T-helper 1 cell (primary cell): ENCODE measurements around the gene GRIA3.

ENCODE experiments used
- DNase-seq, 5 donors: peaks; one replicate each; pipeline ENCODE4 v3.0.0-alpha.2; 2012 to 2020

The GRIA3 gene

GRCh38 chrX:123199338-123199737 lies 15.3 kb downstream of the GRIA3 start:
- no peak for DNase-seq

DNA sequence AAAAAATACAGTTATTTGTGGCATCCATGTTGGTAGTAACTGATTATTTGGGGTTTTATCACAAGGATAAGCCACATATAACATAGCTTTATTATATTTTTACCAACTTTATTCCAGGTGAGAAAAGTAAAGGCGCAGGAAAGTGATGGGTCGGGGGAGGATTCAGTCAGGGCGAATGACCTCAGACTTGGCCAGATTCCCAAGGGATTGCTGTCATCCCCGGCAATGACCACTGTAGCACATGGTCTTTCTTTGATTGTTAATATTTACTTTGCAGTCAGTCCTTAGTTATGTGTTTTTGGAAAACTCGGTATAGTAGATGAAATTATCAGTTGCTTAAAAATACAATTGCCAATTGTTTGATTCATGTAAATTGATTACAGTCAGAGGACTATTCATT lies 17.6 kb downstream of the GRIA3 start:
- DNase-seq = no peak

DNA sequence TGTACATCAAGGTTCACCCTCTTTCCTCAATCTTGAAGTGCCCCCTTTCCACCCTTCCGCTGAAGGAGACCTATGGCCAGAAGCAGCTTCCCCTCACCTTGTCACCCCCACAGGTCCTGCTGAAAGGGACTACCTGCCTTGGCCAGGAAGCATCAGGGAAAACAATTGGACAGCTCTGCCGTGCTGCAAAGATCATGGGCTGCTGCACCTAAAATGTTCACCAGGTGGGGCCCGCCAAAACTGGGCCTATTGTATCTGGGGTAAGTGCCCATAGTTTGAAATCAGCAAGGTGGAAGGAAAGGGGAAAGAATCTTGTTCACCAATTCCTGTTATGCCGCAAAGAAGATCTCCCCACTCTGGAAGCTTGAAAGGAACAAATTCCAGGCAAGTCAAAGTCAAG lies 18.4 kb downstream of the GRIA3 start:
- no peak for DNase-seq

DNA sequence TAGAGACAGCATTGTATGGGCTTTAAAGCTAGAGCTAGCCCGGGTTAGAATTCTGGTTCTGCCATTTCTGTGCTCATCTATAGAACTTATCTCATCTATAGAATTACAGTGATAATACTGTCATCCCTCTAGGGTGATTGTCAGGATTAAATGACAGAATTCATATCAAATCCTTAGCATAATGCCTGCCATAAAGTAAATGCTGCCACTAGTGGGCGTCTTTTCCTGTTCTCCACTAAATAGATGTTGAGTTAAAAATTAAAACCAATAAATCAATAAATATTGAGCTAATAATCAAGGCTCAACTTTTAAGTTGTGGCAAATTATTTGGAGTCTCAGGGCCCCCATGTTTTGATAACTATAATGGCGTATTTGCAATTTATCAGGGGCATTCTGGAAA lies 19.7 kb downstream of the GRIA3 start:
- DNase-seq = no peak

GRCh38 chrX:123206176-123206575 lies 22.1 kb downstream of the GRIA3 start:
- no peak for DNase-seq

- DNase-seq = no peak
These were observed 26.2 kb downstream of the GRIA3 start for GRCh38 chrX:123210252-123210651.

DNA sequence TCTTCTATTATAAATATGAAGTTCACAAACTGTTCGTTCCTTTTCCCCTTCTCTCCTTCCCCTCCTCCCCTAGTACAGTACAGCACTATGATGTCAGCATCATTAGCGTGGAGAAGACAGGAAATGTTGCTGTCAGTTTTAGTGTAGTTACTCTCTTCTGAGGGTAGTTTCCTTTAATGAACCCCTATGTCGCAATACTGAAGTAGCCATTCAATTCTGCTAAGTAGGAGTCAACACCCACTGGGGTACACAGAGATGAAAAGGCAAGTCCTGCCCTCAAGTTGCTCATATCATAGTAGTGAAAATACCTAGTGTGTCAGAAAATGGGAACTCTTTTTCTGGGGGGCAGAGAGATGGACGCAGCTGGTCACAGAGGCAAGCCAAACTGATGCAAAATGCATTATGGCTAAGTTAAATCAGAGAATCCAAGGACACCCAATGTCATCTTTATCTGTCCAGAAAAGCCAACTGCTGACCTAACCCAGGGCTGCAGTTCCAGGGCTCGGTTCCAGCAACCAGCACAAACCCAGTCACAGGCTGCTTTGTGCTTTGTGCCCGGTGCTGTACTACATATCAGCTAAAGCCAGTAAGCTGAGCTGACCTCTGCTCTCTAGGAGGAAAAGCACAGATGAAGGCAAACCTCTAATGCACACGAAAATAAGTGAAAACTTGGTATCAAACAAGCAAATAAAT lies 31.5 kb downstream of the GRIA3 start:
- no peak for DNase-seq

- DNase-seq = no peak
These were observed 33.0 kb downstream of the GRIA3 start for GRCh38 chrX:123217077-123217476.

DNA sequence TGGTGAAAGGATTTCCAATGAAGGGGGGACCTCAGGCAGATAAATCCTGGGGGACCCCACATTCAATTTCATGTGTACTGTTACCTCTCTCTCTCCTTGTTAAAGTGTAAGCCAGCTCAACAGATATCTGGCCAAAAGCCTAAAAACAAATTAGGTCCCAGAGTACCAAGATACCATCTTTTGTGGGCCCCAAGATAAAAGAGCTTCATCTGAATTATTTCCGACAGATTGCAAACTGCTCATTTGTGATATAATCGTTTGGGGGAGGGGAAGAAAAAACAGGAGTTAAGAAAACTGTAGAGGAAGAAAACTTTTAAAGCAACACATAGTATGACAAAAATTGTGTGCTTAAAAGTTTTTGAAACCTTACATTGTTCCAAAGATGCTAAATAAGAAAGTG lies 33.6 kb downstream of the GRIA3 start:
- no peak for DNase-seq

GRCh38 chrX:123219916-123220315 lies 35.8 kb downstream of the GRIA3 start:
- DNase-seq = no peak

DNA sequence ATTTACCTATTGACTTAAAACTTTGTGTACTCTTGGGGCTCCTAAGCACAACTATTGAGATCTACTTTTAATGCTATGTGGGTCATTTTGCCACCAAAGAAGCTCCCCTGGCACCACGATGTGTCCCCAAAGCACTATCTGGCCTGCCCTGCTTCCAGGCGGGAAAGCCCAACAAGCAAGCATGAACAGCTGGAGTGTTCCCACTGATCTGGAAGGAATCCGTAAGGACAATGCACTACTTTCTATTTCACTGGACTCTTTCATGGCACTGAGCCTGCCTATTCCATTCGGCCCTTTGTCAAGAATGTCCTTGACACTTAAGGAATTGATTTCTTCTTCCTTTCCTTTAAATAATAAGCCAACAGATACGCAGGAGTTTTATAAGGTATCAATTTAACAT lies 38.8 kb downstream of the GRIA3 start:
- no peak for DNase-seq

GRCh38 chrX:123223409-123223808 lies 39.3 kb downstream of the GRIA3 start:
- DNase-seq = no peak

GRCh38 chrX:123223859-123224258 lies 39.8 kb downstream of the GRIA3 start:
- no peak for DNase-seq

DNA sequence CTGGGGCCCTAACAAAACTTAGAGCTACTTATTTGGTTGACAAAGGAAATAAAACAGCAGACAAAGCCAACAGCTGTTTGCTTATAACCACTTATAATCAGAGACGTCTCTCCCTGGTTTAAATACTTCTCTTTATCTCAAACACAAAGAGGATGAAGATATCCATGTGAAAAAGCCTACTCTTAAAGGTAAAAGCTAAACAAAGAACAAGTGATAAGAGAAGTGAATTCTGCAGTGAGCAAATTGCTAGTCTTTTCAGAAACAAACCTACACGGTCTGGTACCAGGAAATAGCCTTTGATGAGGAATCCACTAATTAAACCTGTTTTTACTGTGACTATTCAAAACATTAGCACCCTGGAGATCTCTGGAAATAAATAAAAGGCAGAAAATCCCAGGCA lies 46.7 kb downstream of the GRIA3 start:
- DNase-seq = no peak

- DNase-seq = no peak
These were observed 52.8 kb downstream of the GRIA3 start for GRCh38 chrX:123236859-123237258.

GRCh38 chrX:123237271-123237670 lies 53.2 kb downstream of the GRIA3 start:
- no peak for DNase-seq

GRCh38 chrX:123254457-123254856 lies 70.4 kb downstream of the GRIA3 start:
- DNase-seq = no peak

DNA sequence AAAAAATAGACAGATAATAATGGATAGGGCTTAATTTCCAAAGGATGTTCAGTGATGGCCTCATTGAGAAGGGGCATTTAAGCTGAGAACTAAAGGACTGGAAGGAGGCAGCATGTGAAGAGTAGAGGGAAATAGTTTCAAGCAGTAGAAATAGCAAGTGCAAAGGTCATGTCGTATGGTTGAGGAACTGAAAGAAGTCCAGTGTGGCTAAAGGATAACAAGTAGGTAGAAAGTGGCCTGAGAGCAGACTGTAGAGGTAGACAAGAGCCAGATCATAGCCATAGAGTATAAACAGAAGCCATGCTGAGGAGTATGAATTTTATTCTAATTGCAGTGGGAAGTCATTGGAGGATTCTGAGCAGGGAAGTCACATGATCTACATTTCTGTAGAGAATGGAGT lies 72.3 kb downstream of the GRIA3 start:
- no peak for DNase-seq

GRCh38 chrX:123260920-123261418 lies 76.9 kb downstream of the GRIA3 start:
- no peak for DNase-seq

GRCh38 chrX:123263270-123263669 lies 79.2 kb downstream of the GRIA3 start:
- no peak for DNase-seq

GRCh38 chrX:123263747-123264146 lies 79.7 kb downstream of the GRIA3 start:
- no peak for DNase-seq

- DNase-seq = no peak
These were observed 83.1 kb downstream of the GRIA3 start for GRCh38 chrX:123267220-123267619.

GRCh38 chrX:123271902-123272301 lies 87.8 kb downstream of the GRIA3 start:
- no peak for DNase-seq

DNA sequence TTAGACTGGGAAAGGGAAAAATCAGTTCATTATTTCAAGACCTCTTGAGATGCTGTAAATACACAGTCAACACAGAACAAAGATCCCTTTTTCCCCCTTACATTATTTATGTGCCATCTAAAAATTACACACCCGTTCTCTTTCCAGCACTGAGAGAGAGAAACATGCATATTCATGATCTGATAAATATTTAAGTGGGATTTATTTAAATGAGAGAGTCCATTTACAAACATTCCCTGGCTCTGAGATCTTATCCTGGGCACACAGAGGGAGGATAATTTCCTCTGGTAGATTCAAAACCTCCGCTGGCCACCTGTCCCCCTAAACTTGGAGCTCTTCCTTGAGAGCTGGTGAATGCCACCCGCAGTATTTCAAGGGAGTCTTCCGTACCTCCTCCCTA lies 88.6 kb downstream of the GRIA3 start:
- DNase-seq = no peak

- DNase-seq = no peak
These were observed 90.7 kb downstream of the GRIA3 start for GRCh38 chrX:123274796-123275195.
